ENCODE results near the gene TTLL12. TPM values are rescaled to one million over a fixed set of nuclear protein-coding genes. Genes with fewer than 3 reads are reported as not detected.

TTLL12 gene
- total RNA-seq, 1 experiment from 2014 or later, result 38.8 TPM

DNA sequence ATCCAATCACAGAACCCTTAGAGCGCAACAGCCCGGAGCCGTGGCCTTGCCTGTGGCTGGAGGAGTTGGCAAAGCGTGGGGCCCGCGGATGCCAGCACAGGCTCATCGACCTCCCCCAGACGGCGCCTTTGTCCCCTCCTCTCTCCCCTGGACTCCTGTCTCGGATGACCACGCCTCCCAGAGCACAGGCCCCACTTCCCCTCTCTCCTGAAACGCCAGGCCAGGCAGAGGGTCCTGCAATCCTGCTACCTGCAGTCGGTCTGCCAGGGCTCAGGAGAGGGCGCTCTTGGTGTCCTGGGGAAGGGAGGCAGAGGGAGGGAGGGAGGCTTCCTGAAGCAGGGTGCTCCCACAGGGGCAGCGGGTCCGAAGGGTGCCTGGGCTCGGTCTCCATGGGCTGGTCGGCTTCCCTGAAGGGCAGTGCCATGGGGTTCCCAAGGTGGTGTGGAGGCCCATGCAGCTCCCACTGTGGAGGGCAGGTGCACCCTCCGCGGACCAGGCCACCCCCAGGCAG, 16.6 kb upstream of the TTLL12 start:
- DNase-seq (ENCODE audit: low read depth), result no peak
- in situ Hi-C loops (cut with HindIII; ENCODE audit: low pct_unique_long_range_greater_than_20kb, low sequenced_read_pairs), result no loop called here

DNA sequence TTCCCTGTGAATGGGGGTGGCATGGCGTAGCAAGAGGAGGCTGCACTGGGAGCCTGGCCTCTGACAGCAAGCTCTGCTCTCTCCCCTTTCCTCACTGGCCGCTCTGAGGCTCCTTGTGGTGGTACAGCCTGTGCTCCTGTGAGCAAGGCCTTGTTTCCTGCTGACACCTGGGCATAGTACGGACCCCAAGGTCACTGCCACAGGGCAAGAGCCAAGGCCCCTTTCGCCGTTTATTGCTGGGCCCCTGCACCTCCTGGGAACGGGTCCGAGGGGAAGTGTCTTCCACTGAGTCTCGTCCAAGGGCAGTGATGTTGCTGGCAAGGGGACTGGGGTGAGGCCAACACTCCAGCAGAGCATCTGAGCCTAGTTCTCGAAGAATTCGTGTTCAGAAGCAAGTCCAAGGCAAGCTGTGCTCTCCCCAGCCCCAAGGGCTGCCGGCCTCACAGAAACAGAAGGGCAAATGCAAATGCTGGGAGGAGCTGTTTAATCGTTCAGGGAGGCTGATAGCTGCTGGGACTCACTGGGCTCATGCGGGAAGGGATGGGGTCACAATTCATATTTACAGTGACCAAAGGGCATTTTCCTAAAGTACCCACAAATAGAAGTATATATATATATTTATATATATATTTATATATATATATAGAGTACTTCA, 15.9 kb upstream of the TTLL12 start:
- no peak for DNase-seq (ENCODE audit: low read depth)
- in situ Hi-C loops (cut with HindIII; ENCODE audit: low pct_unique_long_range_greater_than_20kb, low sequenced_read_pairs), result no loop called here

DNA sequence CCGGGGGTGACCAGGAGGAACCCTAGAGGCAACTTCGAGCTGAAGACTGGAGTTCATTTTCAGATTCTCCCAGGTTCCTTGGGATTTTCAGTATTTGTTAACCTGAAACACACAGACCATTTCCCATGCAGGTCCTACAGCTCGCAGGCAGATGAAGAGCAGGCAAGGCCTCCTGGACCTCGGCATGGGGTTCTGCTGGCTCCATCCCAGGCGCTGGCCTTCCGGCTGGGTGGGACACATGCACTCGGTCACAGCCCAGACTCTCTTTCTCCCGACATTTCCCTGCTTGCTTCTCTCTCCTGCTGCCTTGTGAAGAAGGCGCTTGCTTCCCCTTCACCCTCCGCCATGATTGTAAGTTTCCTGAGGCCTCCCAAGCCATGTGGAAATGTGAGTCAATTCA, 15.4 kb upstream of the TTLL12 start:
- no peak for DNase-seq (ENCODE audit: low read depth)
- in situ Hi-C loops (cut with HindIII; ENCODE audit: low pct_unique_long_range_greater_than_20kb, low sequenced_read_pairs), result no loop called here

DNA sequence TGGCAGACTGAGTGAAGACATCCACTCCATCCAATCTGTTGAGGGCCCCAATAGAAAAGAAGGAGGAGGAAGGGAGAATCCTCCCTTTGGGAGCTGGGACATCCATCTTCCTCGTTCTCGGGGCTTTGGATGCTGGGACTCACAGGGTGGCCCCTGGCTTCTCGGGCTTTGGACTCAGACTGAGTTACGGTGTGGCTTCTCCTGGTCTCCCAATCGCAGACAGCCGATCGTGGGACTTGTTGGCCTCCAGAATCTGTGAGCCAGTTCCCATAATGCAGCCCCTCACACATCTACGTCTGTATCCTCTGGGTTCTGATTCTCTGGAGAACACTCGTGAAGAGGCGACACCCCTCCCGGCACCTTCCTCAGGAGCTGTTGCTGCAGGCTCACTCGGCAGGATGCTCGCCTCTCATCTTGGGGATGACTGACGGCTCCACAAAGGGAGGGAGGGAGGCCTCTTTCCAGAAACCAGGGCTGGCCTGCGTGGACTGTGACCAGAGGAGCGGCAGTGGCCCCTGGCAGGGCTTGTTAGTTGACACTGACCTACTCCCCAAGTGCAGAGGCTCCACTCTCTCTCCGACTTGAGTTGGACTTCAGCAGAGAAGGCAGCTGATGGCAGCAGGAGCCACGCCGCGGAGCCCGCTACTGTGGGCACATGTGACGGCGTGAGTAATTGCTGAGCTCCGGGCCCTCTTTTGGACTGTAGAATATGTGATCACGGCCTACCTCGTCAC, 14.7 kb upstream of the TTLL12 start:
- no peak for DNase-seq (ENCODE audit: low read depth)
- in situ Hi-C loops (cut with HindIII; ENCODE audit: low pct_unique_long_range_greater_than_20kb, low sequenced_read_pairs), result no loop called here

DNA sequence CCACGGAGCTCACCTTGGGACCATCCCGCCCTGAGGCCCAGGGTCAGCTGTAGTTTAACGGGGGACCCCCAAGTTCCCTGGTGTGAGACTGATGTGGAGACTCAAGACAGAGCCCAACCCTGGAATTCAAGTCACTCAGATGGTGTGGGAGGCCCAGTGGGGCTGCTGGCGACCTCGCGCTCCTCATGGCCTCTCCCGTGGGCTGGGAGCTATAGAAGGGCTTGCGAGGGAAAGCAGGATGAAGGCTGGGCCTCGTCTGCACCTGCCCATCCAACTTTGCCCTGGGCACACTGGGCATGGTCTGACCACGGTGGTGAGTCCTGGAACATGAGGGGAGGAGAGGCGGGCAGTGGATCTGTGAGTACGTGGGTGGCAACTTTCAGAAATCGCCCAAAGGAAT, 13.6 kb upstream of the TTLL12 start:
- in situ Hi-C loops (cut with HindIII; ENCODE audit: low pct_unique_long_range_greater_than_20kb, low sequenced_read_pairs), result no loop called here
- no peak for DNase-seq (ENCODE audit: low read depth)

DNA sequence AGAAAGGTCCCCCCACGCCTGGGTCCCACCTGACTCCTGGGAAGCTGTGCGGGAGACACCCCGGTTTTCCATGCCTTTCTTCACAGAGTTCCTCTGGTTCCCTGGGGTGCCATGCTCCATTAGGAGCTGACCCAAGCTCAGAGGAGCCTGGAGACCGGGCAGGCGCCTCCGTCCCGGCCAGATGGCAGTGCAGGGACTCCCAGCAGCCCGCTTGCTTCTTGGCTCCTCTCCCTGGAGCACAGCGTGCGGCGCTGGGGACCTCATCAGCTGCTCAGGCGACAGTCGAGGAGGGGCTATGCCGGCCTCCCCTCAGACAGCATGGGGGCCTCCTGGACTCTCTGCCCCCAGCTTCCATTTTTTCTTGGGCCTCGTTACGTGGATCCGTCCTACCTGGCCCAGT, 13.1 kb upstream of the TTLL12 start:
- no peak for DNase-seq (ENCODE audit: low read depth)

DNA sequence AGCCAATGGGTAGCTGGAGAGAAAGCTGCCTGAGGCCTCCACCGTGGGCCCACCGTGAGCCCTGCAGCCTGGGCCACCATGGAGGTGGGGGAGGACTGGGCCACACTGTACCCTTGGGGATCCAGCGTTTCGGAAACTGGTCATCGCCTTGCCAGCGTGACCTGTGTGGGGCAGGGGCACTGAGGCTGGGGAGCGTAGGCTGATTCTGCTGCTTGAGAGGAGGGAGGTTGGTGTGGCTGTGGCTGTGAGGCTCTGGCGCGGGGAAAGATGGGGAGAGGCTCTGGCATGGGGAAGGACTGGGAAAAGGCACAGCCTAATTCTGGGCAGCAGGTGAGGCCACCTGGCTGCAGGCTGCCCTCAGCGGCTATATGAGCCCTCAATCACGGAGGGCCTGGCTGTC, 12.6 kb upstream of the TTLL12 start:
- in situ Hi-C loops (cut with HindIII; ENCODE audit: low pct_unique_long_range_greater_than_20kb, low sequenced_read_pairs), result no loop called here
- no peak for DNase-seq (ENCODE audit: low read depth)

More for the DNA sequence above, 13.1 kb upstream of the TTLL12 start:
- in situ Hi-C loops (cut with HindIII; ENCODE audit: low pct_unique_long_range_greater_than_20kb, low sequenced_read_pairs), result no loop called here

DNA sequence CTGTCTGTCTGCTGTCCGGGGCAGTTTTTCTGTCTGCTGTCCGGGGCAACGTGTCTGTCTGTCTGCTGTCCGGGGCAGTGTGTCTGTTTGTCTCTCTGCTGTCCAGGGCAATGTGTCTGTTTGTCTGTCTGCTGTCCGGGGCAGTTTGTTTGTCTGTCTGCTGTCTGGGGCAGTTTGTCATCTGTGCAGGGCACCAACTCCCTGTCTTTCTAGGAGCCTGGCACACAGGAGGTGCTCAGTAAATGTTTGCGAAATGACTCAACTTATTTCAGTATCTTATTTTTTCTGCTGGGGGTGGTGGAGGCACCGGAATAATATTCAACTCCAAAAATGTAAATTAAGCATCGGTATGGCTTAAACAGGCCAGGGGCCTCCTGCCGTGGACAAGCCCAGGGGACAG, 12.0 kb upstream of the TTLL12 start:
- DNase-seq (ENCODE audit: low read depth), result no peak
- in situ Hi-C loops (cut with HindIII; ENCODE audit: low pct_unique_long_range_greater_than_20kb, low sequenced_read_pairs), result no loop called here

DNA sequence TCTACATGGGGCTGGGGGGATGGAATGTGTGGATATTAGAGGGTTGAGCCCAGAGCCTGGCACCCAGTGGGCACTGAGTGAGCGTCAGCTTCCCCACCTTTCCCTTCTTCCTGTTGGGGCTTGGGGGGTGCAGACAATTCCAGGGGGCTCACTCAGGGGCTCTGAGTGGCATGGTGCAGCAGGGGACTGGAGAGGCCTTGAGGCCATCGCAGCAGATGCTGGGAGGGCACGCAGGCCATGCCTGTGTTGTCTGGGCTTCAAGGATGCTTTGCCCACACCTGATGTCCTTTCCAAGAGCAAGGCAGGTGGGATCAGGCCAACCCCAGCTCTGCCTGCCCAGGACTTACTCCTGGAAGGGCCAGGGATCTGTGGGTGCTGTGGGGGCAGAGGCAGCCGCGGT, 11.2 kb upstream of the TTLL12 start:
- in situ Hi-C loops (cut with HindIII; ENCODE audit: low pct_unique_long_range_greater_than_20kb, low sequenced_read_pairs), result no loop called here
- no peak for DNase-seq (ENCODE audit: low read depth)

DNA sequence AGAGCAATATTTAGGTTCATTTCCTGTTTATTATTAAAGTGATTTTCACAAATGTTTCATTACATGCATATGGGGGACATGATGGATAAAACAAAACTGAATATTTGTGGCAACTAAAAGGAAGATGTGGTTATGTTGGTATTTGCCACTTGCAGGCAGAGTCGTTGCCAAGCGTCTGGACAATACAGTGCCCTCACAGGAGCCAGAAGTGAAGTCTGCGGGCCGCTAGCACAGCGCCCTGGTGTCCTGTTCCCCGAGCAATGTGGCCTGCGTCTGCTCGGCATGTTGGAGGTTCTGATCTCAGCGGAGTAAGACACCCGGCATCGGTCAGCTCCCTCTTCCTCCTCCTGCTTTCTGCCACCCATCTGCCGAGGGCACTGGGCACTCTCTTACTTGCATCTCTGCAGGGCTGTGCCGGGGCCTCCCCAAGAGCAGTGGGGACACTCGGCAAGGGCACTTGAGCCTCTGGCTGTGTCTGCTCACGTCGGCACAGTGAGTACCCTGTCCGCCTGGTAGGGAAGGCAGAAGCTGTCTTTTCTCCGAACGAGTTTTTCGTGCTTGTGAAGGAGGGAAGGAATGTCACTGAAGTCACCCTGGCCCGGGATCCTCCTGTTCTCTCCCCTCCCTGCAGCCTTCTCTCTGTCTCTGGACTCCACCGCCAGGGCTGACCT, 10.5 kb upstream of the TTLL12 start:
- DNase-seq (ENCODE audit: low read depth), result no peak
- in situ Hi-C loops (cut with HindIII; ENCODE audit: low pct_unique_long_range_greater_than_20kb, low sequenced_read_pairs), result no loop called here

DNA sequence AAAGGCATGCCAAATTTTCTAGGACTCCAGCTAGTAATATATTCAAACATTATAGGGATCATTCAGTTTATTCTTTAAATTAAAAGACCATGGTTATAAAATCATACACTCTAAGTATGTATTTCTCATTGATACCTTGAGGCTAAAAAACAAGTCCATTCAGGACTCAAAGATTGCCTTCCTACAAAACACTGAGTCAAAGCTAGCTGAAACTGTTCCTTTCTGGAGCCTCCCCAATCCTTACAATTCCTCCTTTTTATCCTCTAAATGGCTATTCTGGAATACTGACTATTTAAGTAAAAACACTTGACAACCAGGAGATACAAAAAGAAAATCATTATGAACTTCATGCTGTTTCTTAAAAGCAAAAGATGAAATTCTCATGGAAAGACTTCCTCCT, 4.9 kb upstream of the TTLL12 start:
- in situ Hi-C loops (cut with HindIII; ENCODE audit: low pct_unique_long_range_greater_than_20kb, low sequenced_read_pairs), result no loop called here
- no peak for DNase-seq (ENCODE audit: low read depth)

DNA sequence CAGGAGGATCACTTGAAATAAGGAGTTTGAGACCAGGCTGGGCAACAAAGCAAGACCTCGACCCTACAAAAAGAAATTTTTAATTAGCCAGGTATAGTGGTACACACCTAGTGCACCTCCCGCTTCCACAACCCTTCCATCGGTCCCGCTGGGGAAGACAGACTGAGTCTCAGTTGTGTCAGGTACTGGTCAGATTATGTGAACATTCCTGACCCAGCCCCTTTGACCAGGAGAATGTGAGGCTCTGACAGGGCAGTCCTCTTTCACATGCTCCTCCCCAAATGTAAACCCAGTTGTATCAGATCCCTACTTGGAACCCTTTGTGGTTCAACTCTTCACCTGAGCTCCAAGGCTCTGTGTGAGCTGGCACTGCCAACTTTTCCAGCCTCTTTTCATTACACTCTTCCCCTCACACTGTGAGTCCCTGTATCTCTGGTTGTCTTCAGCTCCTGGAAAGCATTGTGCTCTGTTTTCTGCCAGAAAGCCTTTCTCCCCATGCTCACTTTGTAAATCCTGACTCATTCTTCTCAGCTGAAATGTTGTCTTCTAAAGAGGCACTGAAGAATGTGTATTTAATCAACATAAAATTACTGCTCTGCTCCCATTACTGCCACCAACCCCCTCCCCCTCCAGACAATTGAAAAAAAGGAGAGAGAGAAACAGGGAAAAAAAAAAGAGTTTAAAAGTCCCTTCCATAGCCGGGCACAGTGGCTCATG, 2.1 kb upstream of the TTLL12 start:
- no peak for DNase-seq (ENCODE audit: low read depth)
- in situ Hi-C loops (cut with HindIII; ENCODE audit: low pct_unique_long_range_greater_than_20kb, low sequenced_read_pairs), result no loop called here

DNA sequence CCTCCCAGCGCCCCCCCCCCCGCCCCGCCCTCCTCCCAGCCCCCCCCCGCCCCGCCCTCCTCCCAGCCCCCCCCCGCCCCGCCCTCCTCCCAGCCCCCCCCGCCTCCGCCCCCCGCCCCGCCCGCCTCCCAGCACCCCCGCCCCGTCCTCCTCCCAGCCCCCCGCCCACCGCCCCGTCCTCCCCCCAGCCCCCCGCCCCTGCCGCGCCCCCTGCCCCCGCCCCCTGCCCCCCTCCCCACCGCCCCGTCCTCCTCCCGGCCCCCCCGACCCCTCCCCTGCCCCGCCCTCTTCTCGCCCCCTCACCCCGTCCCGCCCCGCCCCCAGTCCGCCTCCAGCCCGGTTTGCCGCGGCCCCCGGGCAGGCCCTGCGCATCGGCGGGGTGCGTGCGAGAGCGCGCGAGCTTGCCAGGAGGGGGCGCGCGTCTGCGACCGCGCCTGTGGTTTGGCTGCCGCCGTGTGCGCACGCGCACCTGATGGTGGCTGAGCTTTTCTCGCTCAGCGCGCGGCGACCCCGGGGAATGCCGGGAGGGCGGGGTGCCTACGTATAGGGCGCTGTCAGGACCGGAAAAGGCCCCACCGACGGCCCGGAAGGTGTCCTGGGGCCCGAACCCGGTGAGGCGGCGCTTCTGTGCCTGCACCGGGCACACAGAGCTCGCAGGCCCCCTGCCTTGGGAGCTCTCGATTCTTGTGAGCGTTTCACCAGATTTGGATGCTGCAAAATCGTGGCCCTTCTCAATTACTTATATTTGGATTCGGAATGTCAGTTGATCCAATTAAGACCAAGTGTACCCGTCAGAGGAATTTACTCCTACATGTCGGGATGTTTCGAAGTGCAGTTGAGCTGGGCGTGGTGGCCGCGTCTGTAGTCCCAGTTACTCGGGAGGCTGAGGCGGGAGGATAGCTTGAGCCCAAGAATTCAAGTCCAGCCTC, 501 bp upstream of the TTLL12 start:
- peak; percentile 98 for DNase-seq (ENCODE audit: low read depth)
- in situ Hi-C loops (cut with HindIII; ENCODE audit: low pct_unique_long_range_greater_than_20kb, low sequenced_read_pairs), result no loop called here

DNA sequence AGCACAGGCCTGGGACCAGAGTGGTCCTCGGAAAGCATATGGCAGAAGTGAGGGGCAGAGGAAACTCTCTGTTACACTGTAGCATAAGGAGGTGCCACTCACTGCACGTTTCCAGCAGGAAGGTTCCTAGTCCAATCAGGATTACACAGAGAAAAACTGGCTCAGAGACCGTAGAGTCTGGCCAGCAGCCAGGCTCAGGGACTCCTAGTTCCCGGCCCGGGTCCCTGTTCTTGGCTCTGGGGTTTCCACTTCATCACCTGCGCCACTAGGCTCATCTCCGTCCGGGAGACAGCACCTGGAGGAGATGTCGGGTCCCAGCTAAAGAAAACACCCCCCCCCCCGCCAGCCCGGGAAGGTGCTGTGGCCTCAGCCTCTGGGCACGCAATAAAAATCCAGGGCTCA, 1.1 kb downstream of the TTLL12 start:
- in situ Hi-C loops (cut with HindIII; ENCODE audit: low pct_unique_long_range_greater_than_20kb, low sequenced_read_pairs), result no loop called here
- DNase-seq (ENCODE audit: low read depth), result peak; percentile 22

DNA sequence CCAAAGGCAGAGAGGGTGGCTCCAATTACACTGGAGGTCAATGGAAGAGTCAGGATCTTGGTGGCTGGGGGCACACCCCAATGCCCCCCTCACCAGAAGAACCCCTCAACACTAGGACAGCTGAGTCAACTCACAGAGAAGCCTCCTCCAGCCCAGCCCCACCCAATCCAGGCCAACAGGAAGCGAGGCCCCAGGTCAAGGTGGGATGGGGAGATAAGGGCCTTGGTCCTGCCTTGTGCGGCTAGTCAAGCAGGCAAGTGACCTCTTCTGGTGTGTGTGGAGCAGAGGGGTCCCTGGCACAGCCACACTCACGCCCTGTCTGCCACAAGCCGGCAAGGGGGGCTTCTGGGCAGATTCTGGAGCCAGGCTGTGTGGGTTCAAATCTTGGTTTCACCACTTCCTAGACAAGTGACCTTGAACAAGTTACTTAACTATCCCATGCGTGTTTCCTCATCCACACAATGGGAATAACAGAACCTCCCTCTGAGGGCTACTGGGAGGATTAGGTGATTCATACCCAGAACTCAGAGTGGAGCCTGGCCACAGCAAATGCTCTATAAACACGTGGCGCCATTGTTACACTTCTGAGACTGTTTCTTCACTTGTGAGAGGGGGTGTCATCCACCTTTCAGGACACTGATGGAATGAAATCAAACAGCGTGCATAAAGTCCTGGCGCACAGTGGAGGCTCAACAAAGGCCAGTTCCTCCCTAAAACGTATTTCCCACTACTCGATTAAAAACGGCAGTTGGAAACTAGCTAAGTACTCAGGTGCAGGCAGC, 3.2 kb downstream of the TTLL12 start:
- no peak for DNase-seq (ENCODE audit: low read depth)
- in situ Hi-C loops (cut with HindIII; ENCODE audit: low pct_unique_long_range_greater_than_20kb, low sequenced_read_pairs), result no loop called here

DNA sequence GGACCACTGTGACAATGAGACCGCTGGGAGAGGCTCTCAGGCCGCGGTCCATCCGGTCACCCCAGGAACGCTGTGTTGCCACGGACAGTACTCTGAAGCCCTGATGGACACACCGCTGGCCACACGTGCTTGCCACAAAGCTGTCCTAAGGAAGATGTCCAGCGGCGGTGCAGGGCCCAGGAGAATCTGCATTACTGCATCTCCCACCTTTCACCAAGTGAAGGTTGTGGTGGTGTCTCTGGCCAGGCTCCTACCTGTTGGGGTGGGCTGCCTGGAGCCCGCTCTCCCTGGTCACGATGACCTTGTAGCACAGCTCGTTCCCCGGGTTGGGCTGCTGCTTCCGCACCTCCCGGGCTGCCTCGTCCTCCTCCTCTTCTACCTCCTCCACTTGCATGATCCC, 4.2 kb downstream of the TTLL12 start:
- no peak for DNase-seq (ENCODE audit: low read depth)
- in situ Hi-C loops (cut with HindIII; ENCODE audit: low pct_unique_long_range_greater_than_20kb, low sequenced_read_pairs), result no loop called here

DNA sequence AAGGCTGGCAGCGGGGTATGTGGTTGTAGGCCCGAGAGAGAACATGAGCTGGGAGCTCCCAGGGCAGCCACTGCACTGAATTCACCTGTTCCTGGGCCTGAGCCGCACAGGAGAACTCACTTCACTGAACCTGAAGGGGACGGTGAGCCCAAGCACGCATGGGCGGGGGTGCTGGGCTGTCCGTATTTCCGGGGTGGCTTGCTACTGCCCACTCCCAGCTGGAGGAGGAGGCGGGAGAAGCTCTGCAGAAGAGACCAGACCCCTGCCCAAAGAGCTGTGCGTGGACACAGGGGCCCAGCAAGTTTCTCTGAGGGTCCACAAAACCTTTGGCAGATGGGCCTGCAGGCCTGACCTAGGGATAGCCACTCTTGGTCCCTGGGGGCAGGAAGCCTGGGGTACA, 4.8 kb downstream of the TTLL12 start:
- DNase-seq (ENCODE audit: low read depth), result no peak

More for the DNA sequence above, 4.8 kb downstream of the TTLL12 start:
- in situ Hi-C loops (cut with HindIII; ENCODE audit: low pct_unique_long_range_greater_than_20kb, low sequenced_read_pairs), result no loop called here

Data from Caki2 (cell line).